T-helper 1 cell treated with Interleukin-12 subunit alpha and Interleukin-12 subunit beta and Interleukin-4 antibody, amounts not matched to agents 30 μg/mL and 1 μg/mL, for 36 hours (primary cell): ENCODE measurements around the gene MRPL3.

Source experiments
- H3K27ac Mint-ChIP-seq: one replicate; pipeline ENCODE4 v1.8.0; 2021; ENCODE audit warnings: mild to moderate bottlenecking, mixed read lengths
- H3K27me3 Mint-ChIP-seq: one replicate; pipeline ENCODE4 v1.8.0; 2021; ENCODE audit warnings: low read depth, mixed read lengths
- H3K36me3 Mint-ChIP-seq: one replicate; pipeline ENCODE4 v1.8.0; 2021; ENCODE audit warnings: low read depth, mixed read lengths
- H3K4me1 Mint-ChIP-seq: one replicate; pipeline ENCODE4 v1.8.0; 2021; ENCODE audit warnings: low read depth, mixed read lengths
- H3K4me3 Mint-ChIP-seq: one replicate; pipeline ENCODE4 v1.8.0; 2021; ENCODE audit warnings: mild to moderate bottlenecking, moderate library complexity, mixed read lengths
- H3K9me3 Mint-ChIP-seq: one replicate; pipeline ENCODE4 v1.8.0; 2021; ENCODE audit warnings: mixed read lengths

The MRPL3 gene

DNA sequence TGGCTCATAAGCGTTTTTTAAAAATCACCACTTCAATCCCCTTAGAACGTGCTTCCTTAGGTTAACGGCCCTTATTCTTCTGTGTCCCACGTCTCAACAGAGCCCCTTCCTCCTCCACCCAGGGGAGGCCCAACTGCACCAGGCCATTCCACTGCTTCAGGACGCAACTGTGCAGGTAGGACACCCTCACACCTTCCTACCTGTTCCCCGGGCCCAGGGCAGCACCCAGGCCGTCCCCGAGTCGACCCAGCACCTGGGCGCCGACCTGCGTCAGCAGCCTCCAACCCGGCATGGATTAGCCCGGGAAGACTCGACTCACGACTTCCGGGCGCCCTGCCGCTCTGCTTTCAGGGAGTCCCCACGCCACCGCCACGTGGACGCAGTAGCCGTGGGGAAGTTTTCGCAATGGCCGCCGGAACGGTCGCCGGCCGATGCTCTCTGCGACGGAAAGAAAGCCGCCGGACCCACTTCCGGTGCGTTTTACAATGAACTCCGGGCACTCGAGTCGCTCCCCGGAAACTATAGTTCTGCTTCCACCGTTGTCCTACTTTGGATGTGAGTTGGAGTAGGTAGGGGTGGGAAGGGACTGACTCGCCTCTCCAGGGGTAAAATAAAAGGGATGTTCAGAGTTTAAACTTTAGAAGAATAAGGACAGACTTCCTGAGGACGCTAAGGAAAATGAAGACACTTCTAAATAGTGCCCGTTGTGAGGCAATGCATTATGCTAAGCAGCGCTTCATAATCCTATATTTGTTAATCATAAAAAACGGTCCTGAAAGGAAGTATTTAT, at the start of gene MRPL3:
Gene MRPL3, minus strand, starts transcription at position 442 of the 790 bp plus-strand sequence. Its CDS starts 150 bp downstream, at position 292.
- H3K27me3 Mint-ChIP-seq = no peaks in the 10 kb centered on the region
- H3K36me3 Mint-ChIP-seq = peaks cover 21% of the 10 kb centered on the region
- peaks cover 27% of the 10 kb centered on the region for H3K4me1 Mint-ChIP-seq
- peak within 1 kb of the TSS; percentile 98 for H3K4me3 Mint-ChIP-seq
- H3K27ac Mint-ChIP-seq = peak within 1 kb of the TSS; percentile 93
- H3K9me3 Mint-ChIP-seq = no peaks in the 10 kb centered on the region

DNA sequence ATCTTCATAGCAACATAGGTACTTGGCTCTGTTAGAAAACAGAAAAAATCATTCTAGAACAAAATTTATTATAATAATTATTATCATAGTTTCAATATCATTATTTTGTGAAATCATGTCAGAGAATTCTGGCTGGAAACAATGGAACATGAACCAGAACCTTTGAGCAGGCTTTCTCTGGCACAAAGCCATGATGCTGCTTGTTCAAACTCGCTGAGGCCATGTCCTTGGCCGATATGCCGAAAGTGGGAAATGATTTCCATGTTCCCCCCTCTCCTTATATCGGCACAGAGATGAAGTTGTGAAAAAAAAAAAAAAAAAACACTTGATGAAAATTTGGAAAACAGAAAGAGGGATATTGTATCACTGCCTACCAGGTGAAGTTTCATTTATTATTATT, 49.0 kb upstream of the MRPL3 start:
- H3K9me3 Mint-ChIP-seq = no peaks in the 10 kb centered on the region
- H3K4me1 Mint-ChIP-seq = peaks cover 15% of the 10 kb centered on the region
- no peak overlapping the region for H3K27ac Mint-ChIP-seq
- H3K27me3 Mint-ChIP-seq = peaks cover 19% of the 10 kb centered on the region
- H3K36me3 Mint-ChIP-seq = no peaks in the 10 kb centered on the region
- H3K4me3 Mint-ChIP-seq = no peak overlapping the region

GRCh38 chr3:131550562-131551465, 48.0 kb upstream of the MRPL3 start:
- H3K9me3 Mint-ChIP-seq = no peaks in the 10 kb centered on the region
- H3K4me3 Mint-ChIP-seq = no peak overlapping the region
- peaks cover 14% of the 10 kb centered on the region for H3K27me3 Mint-ChIP-seq
- no peaks in the 10 kb centered on the region for H3K36me3 Mint-ChIP-seq
- H3K27ac Mint-ChIP-seq = no peak overlapping the region
- peaks cover 15% of the 10 kb centered on the region for H3K4me1 Mint-ChIP-seq

DNA sequence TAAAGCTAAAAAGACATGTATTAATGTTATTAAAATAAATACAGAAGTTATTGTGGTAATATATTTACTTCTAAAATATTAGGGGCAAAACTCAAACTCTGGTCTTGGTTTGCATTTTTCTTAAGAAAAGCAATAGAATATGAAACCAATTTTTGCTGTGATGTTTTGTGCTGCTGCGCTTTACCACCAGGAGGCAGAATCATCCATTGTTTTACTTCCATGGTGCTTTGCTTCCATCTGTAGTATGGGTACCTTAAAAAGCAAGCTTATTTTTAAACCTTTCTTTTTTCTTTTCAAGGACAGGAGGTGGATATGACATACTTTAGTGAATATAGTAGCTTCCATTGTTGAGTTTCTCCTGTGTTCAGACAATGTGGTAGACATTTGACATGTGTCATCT, 46.6 kb upstream of the MRPL3 start:
- Mint-ChIP-seq H3K27ac (no peak overlapping the region), H3K27me3 (peaks cover 20% of the 10 kb centered on the region), H3K4me3 (no peak overlapping the region), H3K36me3 (no peaks in the 10 kb centered on the region), H3K9me3 (no peaks in the 10 kb centered on the region), H3K4me1 (peaks cover 15% of the 10 kb centered on the region)

DNA sequence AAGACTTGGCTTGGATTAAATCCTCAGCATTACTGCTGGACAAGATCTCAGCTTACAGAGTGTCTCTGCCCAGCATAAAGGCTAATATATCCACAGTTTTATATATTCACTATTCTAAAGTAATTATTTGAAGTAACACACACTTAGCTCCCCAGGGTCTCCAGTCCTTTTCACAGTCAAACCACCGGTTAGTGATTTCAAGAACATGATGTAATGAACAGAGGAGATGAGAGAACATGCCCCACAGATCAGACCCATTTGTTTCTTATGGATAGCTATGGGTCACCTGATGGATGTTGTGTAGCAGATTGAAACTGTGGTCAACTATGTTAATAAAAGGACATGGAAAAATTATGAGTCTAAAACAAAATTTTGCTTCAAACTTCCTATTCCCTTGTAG, 44.8 kb upstream of the MRPL3 start:
- peaks cover 24% of the 10 kb centered on the region for H3K27me3 Mint-ChIP-seq
- H3K36me3 Mint-ChIP-seq = no peaks in the 10 kb centered on the region
- no peak overlapping the region for H3K4me3 Mint-ChIP-seq
- H3K4me1 Mint-ChIP-seq = peaks cover 4% of the 10 kb centered on the region
- H3K27ac Mint-ChIP-seq = no peak overlapping the region
- H3K9me3 Mint-ChIP-seq = no peaks in the 10 kb centered on the region

- Mint-ChIP-seq H3K36me3 (no peaks in the 10 kb centered on the region), H3K4me1 (no peaks in the 10 kb centered on the region), H3K27me3 (peaks cover 24% of the 10 kb centered on the region), H3K27ac (no peak overlapping the region), H3K4me3 (no peak overlapping the region), H3K9me3 (no peaks in the 10 kb centered on the region)
Observed at GRCh38 chr3:131546441-131546840, 43.7 kb upstream of the MRPL3 start.

GRCh38 chr3:131544557-131544956, 41.8 kb upstream of the MRPL3 start:
- Mint-ChIP-seq H3K9me3 (no peaks in the 10 kb centered on the region), H3K27me3 (peaks cover 20% of the 10 kb centered on the region), H3K4me1 (no peaks in the 10 kb centered on the region), H3K4me3 (no peak overlapping the region), H3K36me3 (no peaks in the 10 kb centered on the region), H3K27ac (no peak overlapping the region)

DNA sequence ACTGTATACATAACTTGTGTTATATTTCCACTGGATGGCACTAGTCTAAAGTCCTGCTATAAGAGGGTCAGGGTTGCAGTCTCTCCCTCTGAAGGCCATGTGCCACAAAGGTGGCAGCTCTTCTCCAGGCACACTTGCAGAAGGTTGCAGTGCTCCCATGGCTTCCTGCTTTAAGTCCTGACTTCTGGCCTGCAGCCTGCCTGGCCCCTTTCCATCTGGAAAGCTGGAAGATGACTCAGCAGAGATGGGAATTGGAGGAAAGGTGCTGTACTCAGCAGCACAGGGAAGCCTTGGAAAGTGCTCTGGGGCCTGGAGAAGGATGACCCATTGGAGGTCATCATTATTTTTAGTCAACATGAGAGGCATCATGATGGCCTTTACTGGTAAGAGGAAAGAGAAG, 40.9 kb upstream of the MRPL3 start:
- H3K27ac Mint-ChIP-seq = no peak overlapping the region

DNA sequence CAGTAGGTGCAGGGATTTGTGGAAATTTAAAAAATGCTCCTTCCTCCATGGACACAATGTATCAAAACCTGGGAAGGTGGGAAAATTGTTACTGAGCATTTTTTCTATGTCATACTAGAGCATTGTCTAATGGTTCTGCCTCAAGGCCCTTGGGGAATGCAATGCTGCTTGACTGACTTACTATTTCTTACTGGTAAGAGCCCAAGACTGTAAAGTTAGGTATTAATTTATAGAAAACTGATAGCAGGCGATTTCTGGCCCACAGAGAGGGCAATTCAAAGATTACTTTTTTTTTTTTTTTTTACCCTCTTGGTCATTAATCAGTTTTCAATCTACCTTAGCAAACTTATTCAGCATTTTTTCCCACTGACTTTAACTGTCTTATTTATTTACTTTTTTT, 38.5 kb upstream of the MRPL3 start:
- Mint-ChIP-seq H3K36me3 (no peaks in the 10 kb centered on the region), H3K9me3 (no peaks in the 10 kb centered on the region), H3K27ac (no peak overlapping the region), H3K4me3 (no peak overlapping the region), H3K4me1 (no peaks in the 10 kb centered on the region), H3K27me3 (peaks cover 14% of the 10 kb centered on the region)

More for the DNA sequence above, 40.9 kb upstream of the MRPL3 start:
- Mint-ChIP-seq H3K27me3 (peaks cover 21% of the 10 kb centered on the region), H3K9me3 (no peaks in the 10 kb centered on the region), H3K4me1 (no peaks in the 10 kb centered on the region), H3K4me3 (no peak overlapping the region), H3K36me3 (no peaks in the 10 kb centered on the region)

GRCh38 chr3:131540821-131541220, 38.0 kb upstream of the MRPL3 start:
- Mint-ChIP-seq H3K4me1 (no peaks in the 10 kb centered on the region), H3K27ac (no peak overlapping the region), H3K9me3 (no peaks in the 10 kb centered on the region), H3K36me3 (no peaks in the 10 kb centered on the region), H3K4me3 (no peak overlapping the region), H3K27me3 (peaks cover 14% of the 10 kb centered on the region)

GRCh38 chr3:131540143-131540542, 37.4 kb upstream of the MRPL3 start:
- no peak overlapping the region for H3K4me3 Mint-ChIP-seq

GRCh38 chr3:131538968-131539367, 36.2 kb upstream of the MRPL3 start:
- Mint-ChIP-seq H3K27me3 (peaks cover 16% of the 10 kb centered on the region), H3K4me1 (no peaks in the 10 kb centered on the region), H3K4me3 (no peak overlapping the region), H3K9me3 (no peaks in the 10 kb centered on the region), H3K36me3 (no peaks in the 10 kb centered on the region), H3K27ac (no peak overlapping the region)

More at GRCh38 chr3:131540143-131540542, 37.4 kb upstream of the MRPL3 start:
- Mint-ChIP-seq H3K4me1 (no peaks in the 10 kb centered on the region), H3K36me3 (no peaks in the 10 kb centered on the region), H3K9me3 (no peaks in the 10 kb centered on the region), H3K27me3 (peaks cover 16% of the 10 kb centered on the region), H3K27ac (no peak overlapping the region)

DNA sequence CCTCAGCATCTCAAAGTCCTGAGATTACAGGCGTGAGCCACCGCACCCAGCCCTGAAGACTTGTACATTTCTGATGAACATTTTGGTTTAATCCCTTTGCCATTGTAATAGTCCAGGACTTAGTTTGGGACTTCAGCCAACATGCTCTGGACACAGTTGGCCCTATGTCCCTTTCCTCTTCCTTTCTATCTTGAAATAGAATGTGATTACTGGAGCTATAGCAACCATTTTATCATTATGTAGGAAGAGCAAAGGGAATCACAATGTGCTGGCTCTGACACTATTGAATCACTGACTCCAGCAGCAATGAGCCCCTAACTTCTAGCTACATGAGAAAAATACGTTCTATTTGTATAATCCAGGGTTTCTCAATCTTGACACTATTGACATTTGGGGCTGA, 34.8 kb upstream of the MRPL3 start:
- Mint-ChIP-seq H3K27ac (no peak overlapping the region), H3K36me3 (no peaks in the 10 kb centered on the region), H3K4me1 (no peaks in the 10 kb centered on the region), H3K9me3 (no peaks in the 10 kb centered on the region), H3K4me3 (no peak overlapping the region), H3K27me3 (peaks cover 21% of the 10 kb centered on the region)

- no peak overlapping the region for H3K4me3 Mint-ChIP-seq
- no peaks in the 10 kb centered on the region for H3K4me1 Mint-ChIP-seq
- no peaks in the 10 kb centered on the region for H3K9me3 Mint-ChIP-seq
- no peak overlapping the region for H3K27ac Mint-ChIP-seq
- H3K36me3 Mint-ChIP-seq = no peaks in the 10 kb centered on the region
- H3K27me3 Mint-ChIP-seq = peaks cover 27% of the 10 kb centered on the region
Observed at GRCh38 chr3:131535596-131535995, 32.8 kb upstream of the MRPL3 start.

DNA sequence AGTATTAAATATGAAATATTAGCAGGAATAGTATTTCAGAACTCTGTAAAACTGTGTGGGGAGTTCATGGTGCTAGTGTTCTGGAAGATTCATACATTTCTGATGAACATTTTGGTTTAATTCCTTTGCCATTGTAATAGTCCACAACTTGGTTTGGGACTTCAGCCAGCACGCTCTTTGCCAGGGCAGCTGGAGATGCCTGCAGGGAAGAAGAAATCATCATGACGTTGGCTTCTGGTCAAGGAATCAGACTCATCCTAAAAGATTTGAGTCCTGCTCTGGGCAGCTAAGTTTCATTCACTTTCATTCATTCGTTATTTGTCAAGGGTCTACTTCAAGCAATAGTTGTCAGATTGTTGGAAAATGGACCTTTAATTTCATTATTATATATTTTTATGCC, 32.4 kb upstream of the MRPL3 start:
- Mint-ChIP-seq H3K9me3 (no peaks in the 10 kb centered on the region), H3K27me3 (peaks cover 30% of the 10 kb centered on the region), H3K4me3 (no peak overlapping the region), H3K36me3 (no peaks in the 10 kb centered on the region), H3K4me1 (no peaks in the 10 kb centered on the region), H3K27ac (no peak overlapping the region)
